Endodermal cell (in vitro differentiated cells): ENCODE measurements around the gene STX1B. TPM values are rescaled to one million over a fixed set of nuclear protein-coding genes. Genes with fewer than 3 reads are reported as not detected.

Source experiments
- DNase-seq: peaks from one replicate; pipeline ENCODE4 v3.0.0-alpha.2; 2017
- H3K27ac ChIP-seq: 2 replicates; pipeline ENCODE4 v1.5.1; 2013; ENCODE audit warnings: mild to moderate bottlenecking, low read depth, low read length, moderate library complexity
- H3K27me3 ChIP-seq: 2 replicates; pipeline ENCODE4 v1.6.1; 2013; ENCODE audit warnings: mild to moderate bottlenecking, low read length, moderate library complexity; ENCODE audit not compliant: insufficient read depth, control insufficient read depth, poor library complexity, severe bottlenecking
- H3K36me3 ChIP-seq: 2 replicates; pipeline ENCODE4 v1.7.0; 2013; ENCODE audit warnings: mild to moderate bottlenecking, low read length, moderate library complexity; ENCODE audit not compliant: control insufficient read depth, insufficient read depth
- H3K4me1 ChIP-seq: one replicate; pipeline ENCODE4 v1.7.0; 2013; ENCODE audit warnings: low read length; ENCODE audit not compliant: control insufficient read depth, insufficient read depth
- H3K4me3 ChIP-seq: 2 replicates; pipeline ENCODE4 v1.5.1; 2013; ENCODE audit warnings: mild to moderate bottlenecking, low read length, moderate library complexity
- H3K9ac ChIP-seq: 2 replicates; pipeline ENCODE4 v1.6.1; 2013; ENCODE audit warnings: mild to moderate bottlenecking, low read length, moderate library complexity; ENCODE audit not compliant: poor library complexity, severe bottlenecking; ENCODE audit errors: extremely low read depth
- H3K9me3 ChIP-seq: 2 replicates; pipeline ENCODE4 v1.6.1; 2013; ENCODE audit warnings: mild to moderate bottlenecking, low read length, moderate library complexity; ENCODE audit not compliant: control insufficient read depth
- H3K27ac Mint-ChIP-seq: 2 replicates; pipeline ENCODE4 v1.8.0; 2020; ENCODE audit warnings: mixed read lengths
- H3K27me3 Mint-ChIP-seq: 2 replicates; pipeline ENCODE4 v1.8.0; 2021; ENCODE audit warnings: mild to moderate bottlenecking, mixed read lengths; ENCODE audit not compliant: insufficient read depth
- H3K36me3 Mint-ChIP-seq: 2 replicates; pipeline ENCODE4 v1.8.0; 2020; ENCODE audit warnings: low read depth, mixed read lengths
- H3K4me1 Mint-ChIP-seq: 2 replicates; pipeline ENCODE4 v1.8.0; 2020; ENCODE audit warnings: mixed read lengths
- H3K4me3 Mint-ChIP-seq: 2 replicates; pipeline ENCODE4 v1.8.0; 2020; ENCODE audit warnings: mild to moderate bottlenecking, moderate library complexity, mixed read lengths
- H3K9me3 Mint-ChIP-seq: 2 replicates; pipeline ENCODE4 v1.8.0; 2020; ENCODE audit warnings: mild to moderate bottlenecking, mixed read lengths
- WGBS, 2 experiments: methylation state at CpG; one replicate each; pipeline versions ENCODE4 v1.1.5 to v1.1.7; 2013; ENCODE audit warnings: missing lambda C conversion rate in 2 of 2, mixed read lengths in 1 of 2; ENCODE audit not compliant: insufficient coverage in 1 of 2, insufficient read length in 1 of 2; 5-methylcytosine and 5-hydroxymethylcytosine counted together
- total RNA-seq, 2 donors: library from RNA; stranded (reverse); fragmentation: NEBNext Ultra II Directional in 1 of 2; extraction: Animal tissue kit (Norgen Biotek cat#: 25700) in 1 of 2; gene quantifications; 2 replicates in 1 of 2; 3 replicates in 1 of 2; pipeline ENCODE4 v1.2.1, GENCODE V29; 2021
- TF ChIP-seq, protein P1 (sequence below): fragments of 200-600 bp; sonication (generic); conservative IDR thresholded peaks from 2 replicates; pipeline ENCODE4 v1.5.0; 2021; ENCODE audit warnings: antibody characterized with exemption, mild to moderate bottlenecking

Gene STX1B
- total RNA-seq, 2 donors from 2014 or later, result 3.2 to 7.0 TPM

DNA sequence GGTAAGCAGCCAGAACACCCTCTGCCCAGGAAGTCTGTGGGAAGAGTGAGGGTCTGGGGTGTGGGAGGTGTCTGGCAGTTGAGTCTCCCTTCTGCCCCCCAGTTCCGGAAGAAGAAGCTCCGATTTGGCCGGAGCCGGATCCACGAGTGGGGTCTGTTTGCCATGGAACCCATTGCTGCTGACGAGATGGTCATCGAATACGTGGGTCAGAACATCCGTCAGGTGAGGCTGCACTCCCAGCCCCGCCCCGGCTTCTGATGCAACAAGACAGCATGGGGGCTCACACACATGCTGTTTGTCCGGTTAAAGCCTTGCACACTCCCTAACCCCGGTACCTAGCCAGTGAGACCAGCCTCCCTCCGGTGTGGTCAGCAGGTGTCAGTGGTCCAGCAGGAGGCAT lies 29.5 kb downstream of the STX1B start:
- Histone ChIP-seq H3K4me3 (no peak overlapping the region), H3K27me3 (no peaks in the 10 kb centered on the region), H3K27ac (no peak overlapping the region), H3K9me3 (no peaks in the 10 kb centered on the region), H3K9ac (no peak overlapping the region), H3K4me1 (no peaks in the 10 kb centered on the region), H3K36me3 (peaks cover 46% of the 10 kb centered on the region)
- Mint-ChIP-seq H3K27me3 (no peaks in the 10 kb centered on the region), H3K4me3 (no peak overlapping the region), H3K4me1 (peaks cover 2% of the 10 kb centered on the region), H3K9me3 (no peaks in the 10 kb centered on the region), H3K36me3 (peaks cover 53% of the 10 kb centered on the region), H3K27ac (no peak overlapping the region)
- no peak for DNase-seq
- TF ChIP-seq, protein P1, sequence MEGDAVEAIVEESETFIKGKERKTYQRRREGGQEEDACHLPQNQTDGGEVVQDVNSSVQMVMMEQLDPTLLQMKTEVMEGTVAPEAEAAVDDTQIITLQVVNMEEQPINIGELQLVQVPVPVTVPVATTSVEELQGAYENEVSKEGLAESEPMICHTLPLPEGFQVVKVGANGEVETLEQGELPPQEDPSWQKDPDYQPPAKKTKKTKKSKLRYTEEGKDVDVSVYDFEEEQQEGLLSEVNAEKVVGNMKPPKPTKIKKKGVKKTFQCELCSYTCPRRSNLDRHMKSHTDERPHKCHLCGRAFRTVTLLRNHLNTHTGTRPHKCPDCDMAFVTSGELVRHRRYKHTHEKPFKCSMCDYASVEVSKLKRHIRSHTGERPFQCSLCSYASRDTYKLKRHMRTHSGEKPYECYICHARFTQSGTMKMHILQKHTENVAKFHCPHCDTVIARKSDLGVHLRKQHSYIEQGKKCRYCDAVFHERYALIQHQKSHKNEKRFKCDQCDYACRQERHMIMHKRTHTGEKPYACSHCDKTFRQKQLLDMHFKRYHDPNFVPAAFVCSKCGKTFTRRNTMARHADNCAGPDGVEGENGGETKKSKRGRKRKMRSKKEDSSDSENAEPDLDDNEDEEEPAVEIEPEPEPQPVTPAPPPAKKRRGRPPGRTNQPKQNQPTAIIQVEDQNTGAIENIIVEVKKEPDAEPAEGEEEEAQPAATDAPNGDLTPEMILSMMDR, result no peak
- WGBS, 2 experiments, result 96 to 99% methylated on average over 12 to 14 of the region's 14 CpGs

DNA sequence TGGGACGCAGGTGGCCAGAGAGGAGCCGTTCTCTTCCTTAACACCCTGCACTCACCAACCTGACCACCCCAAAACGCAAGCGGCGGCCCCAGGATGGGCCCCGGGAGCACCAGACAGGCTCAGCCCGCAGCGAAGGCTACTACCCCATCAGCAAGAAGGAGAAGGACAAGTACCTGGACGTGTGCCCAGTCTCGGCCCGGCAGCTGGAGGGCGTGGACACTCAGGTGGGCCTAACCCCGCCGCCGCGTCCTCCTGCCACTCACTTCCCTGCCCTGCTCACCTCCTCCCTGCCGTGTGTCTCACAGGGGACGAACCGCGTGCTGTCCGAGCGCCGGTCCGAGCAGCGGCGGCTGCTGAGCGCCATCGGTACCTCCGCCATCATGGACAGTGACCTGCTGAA lies 30.0 kb downstream of the STX1B start:
- Mint-ChIP-seq H3K36me3 (peaks cover 58% of the 10 kb centered on the region), H3K4me1 (peaks cover 2% of the 10 kb centered on the region), H3K27me3 (no peaks in the 10 kb centered on the region), H3K4me3 (no peak overlapping the region), H3K9me3 (no peaks in the 10 kb centered on the region), H3K27ac (no peak overlapping the region)
- no peaks in the 10 kb centered on the region for H3K4me1 ChIP-seq
- no peaks in the 10 kb centered on the region for H3K27me3 ChIP-seq
- TF ChIP-seq, protein P1, result no peak
- DNase-seq, result no peak
- H3K9ac ChIP-seq, result no peak overlapping the region
- H3K36me3 ChIP-seq, result peaks cover 51% of the 10 kb centered on the region
- H3K4me3 ChIP-seq, result no peak overlapping the region
- no peaks in the 10 kb centered on the region for H3K9me3 ChIP-seq
- H3K27ac ChIP-seq, result no peak overlapping the region
- 96 to 97% methylated on average over 20 to 29 of the region's 29 CpGs for WGBS, 2 experiments

DNA sequence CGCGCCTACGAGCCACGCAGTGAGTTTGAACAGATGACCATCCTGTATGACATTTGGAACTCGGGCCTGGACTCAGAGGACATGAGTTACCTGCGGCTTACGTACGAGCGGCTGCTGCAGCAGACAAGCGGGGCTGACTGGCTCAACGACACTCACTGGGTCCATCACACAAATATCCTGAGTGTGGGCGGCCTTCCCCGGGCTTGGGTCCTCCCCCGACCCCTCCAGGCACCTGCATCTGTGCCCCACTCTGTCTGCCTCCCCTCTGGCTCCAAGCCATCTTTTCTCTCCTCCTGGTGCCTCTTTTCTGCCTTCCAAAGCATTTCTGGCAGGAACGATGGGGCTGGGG lies 30.4 kb downstream of the STX1B start:
- Mint-ChIP-seq H3K4me1 (no peaks in the 10 kb centered on the region), H3K27me3 (no peaks in the 10 kb centered on the region), H3K36me3 (peaks cover 58% of the 10 kb centered on the region), H3K9me3 (no peaks in the 10 kb centered on the region), H3K27ac (no peak overlapping the region), H3K4me3 (no peak overlapping the region)
- Histone ChIP-seq H3K9ac (no peak overlapping the region), H3K4me3 (no peak overlapping the region), H3K9me3 (no peaks in the 10 kb centered on the region), H3K27ac (no peak overlapping the region), H3K36me3 (peaks cover 51% of the 10 kb centered on the region), H3K27me3 (no peaks in the 10 kb centered on the region), H3K4me1 (no peaks in the 10 kb centered on the region)
- TF ChIP-seq, protein P1, result no peak
- DNase-seq, result no peak
- 96 to 97% methylated on average over 12 to 15 of the region's 15 CpGs for WGBS, 2 experiments
